Glomerular endothelial cell (primary cell): ENCODE data around the gene TBC1D2B. TPM values are rescaled to one million over a fixed set of nuclear protein-coding genes. Genes with fewer than 3 reads are reported as not detected.
"Not testable (repeated sequence)": the region's sequence is repeated elsewhere in the genome, so short reads cannot be mapped to it uniquely, and the experiment has no call there.

ENCODE experiments used
- DNase-seq: peaks from one replicate; pipeline ENCODE4 v3.0.0-alpha.2; 2011; ENCODE audit warnings: low read depth, low spot score; ENCODE audit errors: extremely low read depth
- total RNA-seq: library from RNA; depleted of rRNA; stranded (reverse); fragments of >200 nt; gene quantifications from 2 replicates; pipeline ENCODE4 v1.2.3, GENCODE V29; 2015

The TBC1D2B gene
- total RNA-seq, 1 donor from 2014 or later = 41.5 TPM

DNA sequence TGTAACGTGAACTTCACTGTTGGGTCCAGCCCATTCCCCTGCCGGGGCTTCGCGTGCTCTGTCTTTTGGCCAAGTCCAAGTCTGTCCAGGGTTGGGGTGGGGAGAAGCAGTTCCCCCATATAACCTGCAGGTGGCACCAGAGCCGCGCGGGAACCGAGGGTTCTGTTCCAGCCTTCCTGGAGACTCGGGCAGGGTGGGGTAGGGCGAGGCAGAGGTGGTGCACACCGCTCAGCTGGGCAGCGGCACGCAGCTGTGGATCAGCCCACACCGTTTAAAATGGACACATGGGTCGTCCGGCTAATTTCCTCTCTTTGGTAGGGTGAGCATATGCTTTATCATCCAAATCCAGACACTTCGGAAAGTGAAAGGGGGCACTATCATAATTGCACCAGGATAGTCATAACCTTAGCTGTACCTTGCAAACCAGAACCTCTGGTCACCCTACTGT is 118.1 kb downstream of the TBC1D2B start:
- no peak for DNase-seq

- DNase-seq = not testable (repeated sequence)
Measured at GRCh38 chr15:77958716-77959431, 118.6 kb downstream of the TBC1D2B start.

DNA sequence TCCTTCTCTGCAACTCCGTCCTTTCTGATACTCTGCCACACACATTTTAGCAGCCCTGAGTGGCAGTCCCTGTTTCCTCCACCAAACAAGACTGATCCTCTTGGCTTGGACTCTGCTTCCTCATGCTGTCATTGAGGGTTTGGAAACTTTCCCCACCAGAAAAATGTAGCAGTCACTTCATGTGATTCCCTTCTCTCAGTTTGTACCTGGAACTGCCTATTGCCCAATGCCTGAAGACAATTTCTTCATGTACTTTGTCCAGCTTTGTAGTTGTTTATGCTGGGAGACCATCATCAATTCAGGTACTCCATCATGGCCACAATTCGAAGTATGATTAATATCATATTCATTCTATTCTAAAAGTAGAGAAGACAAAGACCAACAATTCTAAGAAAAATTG is 119.5 kb downstream of the TBC1D2B start:
- DNase-seq = not testable (repeated sequence)

DNA sequence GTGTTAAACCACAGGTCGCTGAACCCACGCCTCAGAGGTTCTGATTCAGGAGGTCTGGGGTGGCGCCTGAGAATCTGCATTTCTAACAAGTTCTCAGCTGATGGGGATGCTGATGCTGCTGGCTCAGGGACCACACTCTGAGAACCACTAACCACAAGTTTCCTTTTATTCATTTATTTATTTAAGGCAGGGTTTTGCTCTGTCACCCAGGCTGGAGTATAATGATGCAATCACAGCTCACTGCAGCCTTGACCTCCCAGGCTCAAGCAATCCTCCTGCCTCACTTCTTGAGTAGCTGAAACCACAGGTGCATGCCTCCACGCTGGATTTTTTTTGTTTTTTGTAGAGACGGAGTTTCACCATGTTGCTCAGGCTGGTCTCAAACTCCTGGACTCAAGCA is 123.6 kb downstream of the TBC1D2B start:
- DNase-seq = not testable (repeated sequence)

DNA sequence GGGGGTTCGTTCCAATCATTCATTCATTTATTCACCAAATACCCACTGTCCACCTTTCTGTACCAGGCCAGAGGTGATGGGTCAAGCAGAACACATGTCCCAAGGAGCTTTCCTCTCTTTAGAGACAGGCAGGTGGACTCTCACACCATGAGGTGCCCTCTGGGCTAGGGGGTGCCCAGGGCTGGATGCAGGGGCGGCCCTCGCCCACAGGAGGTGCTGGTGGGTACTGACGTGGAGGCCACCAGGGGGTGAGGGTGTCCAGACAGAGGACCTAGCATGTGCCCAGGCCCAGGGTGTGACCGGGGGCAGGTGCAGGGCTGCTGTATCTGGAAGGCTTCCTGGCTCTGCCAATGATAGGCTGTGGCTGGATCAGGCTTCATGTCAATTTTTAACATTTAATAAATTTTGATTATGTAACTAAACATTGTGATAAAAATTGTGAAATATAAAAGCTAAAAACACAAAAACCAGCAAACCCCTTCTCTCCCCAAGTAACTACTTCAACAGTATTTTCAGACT is 124.5 kb downstream of the TBC1D2B start:
- DNase-seq = not testable (repeated sequence)

GRCh38 chr15:77951105-77951786 is 126.3 kb downstream of the TBC1D2B start:
- not testable (repeated sequence) for DNase-seq

DNA sequence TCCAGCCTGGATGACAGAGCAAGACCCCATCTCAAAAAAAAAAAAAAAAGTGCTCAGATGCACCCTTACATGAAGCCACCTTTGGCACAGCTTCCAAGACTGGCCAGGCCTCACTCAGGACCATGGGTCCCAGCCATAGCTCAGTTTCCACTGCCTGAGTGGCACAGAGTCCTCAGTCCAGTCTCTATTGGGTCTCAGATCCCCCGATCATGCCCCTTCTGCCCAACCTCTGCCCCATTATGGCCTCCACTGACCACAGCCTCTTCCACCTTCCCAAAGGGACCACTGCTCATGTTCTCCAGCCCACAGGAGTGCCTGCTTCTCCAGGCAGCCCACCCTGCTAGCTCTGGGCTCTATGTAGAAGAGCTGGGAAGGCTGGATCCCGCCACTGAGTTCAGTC is 127.0 kb downstream of the TBC1D2B start:
- DNase-seq = not testable (repeated sequence)

GRCh38 chr15:77945566-77945965 is 131.9 kb downstream of the TBC1D2B start:
- DNase-seq = no peak

Other genes starting within 250 kb of the TBC1D2B start
- not detected in 2 replicates for gene SH2D7, start 14.8 kb upstream of the TBC1D2B start, total RNA-seq
- gene CIB2, start 53.7 kb upstream of the TBC1D2B start, total RNA-seq = 1.9 and 7.5 TPM in 2 replicates
- 32.8 and 38.6 TPM in 2 replicates for gene IDH3A, start 71.7 kb upstream of the TBC1D2B start, total RNA-seq
- under 0.01 TPM in 1 of 2 replicates, not detected in the other for gene ACSBG1, start 156.9 kb upstream of the TBC1D2B start, total RNA-seq
- 10.2 and 12.2 TPM in 2 replicates for gene DNAJA4, start 186.9 kb upstream of the TBC1D2B start, total RNA-seq
- 44.4 and 45.0 TPM in 2 replicates for gene SKIC8, start 221.9 kb upstream of the TBC1D2B start, total RNA-seq